ENCODE data around the gene CABP7. TPM values are rescaled to one million over a fixed set of nuclear protein-coding genes. Genes with fewer than 3 reads are reported as not detected.

CABP7 gene
- total RNA-seq, 1 experiment from 2014 or later: not detected

GRCh38 chr22:29734406-29734805, 14.6 kb downstream of the CABP7 start:
- no peaks in the 10 kb centered on the region for H3K79me2 ChIP-seq (ENCODE audit: insufficient read depth, low read length)

More at GRCh38 chr22:29734406-29734805, 14.6 kb downstream of the CABP7 start:
- POLR2A ChIA-PET: no interaction called here
- no peak overlapping the region for H2AFZ ChIP-seq (ENCODE audit: low read depth, low read length, poor library complexity, severe bottlenecking)
- ATAC-seq (no peak), DNase-seq (ENCODE audit: low read depth, low spot score) (no peak)
- no peak overlapping the region for H3K9ac ChIP-seq (ENCODE audit: low read length)
- no peaks in the 10 kb centered on the region for H4K20me1 ChIP-seq (ENCODE audit: insufficient read depth)
- no peaks in the 10 kb centered on the region for H3K27me3 ChIP-seq (ENCODE audit: insufficient read depth, low read length)
- H3K27ac ChIP-seq (ENCODE audit: low read depth, low read length): no peak overlapping the region
- no TSS peak for BruUV-seq (replicated peaks)
- no peaks in the 10 kb centered on the region for H3K9me3 ChIP-seq (ENCODE audit: control insufficient read depth in 1 of 2, insufficient read depth in 1 of 2, low read depth in 1 of 2, low read length in 2 of 2)
- intact Hi-C loops (cut with micrococcal nuclease): no loop called here
- RAD21 ChIA-PET (ENCODE audit: low non-redundant PET in 1 of 2, low total read pairs in 2 of 2, uncharacterized antibody in 2 of 2, unreplicated experiment in 2 of 2): no interaction called here
- H3K4me2 ChIP-seq (ENCODE audit: low read length): no peak overlapping the region
- no peak overlapping the region for H3K4me3 ChIP-seq (replicated peaks in 1 of 2; ENCODE audit: low read depth in 1 of 2, low read length in 2 of 2)
- H3K4me1 ChIP-seq (ENCODE audit: control insufficient read depth in 1 of 2, insufficient read depth in 2 of 2, low read length in 2 of 2): no peaks in the 10 kb centered on the region
- CTCF ChIA-PET: no interaction called here
- no peaks in the 10 kb centered on the region for H3K9me2 ChIP-seq (ENCODE audit: insufficient read depth)
- TF ChIP-seq EZH2 (IDR thresholded peaks at IDR 0.05) (no peak), REST (IDR thresholded peaks at IDR 0.05; ENCODE audit: low read depth) (no peak), ZFX (IDR thresholded peaks at IDR 0.05) (no peak), CBX3 (IDR thresholded peaks at IDR 0.05; ENCODE audit: low read depth) (no peak), ELF1 (IDR thresholded peaks at IDR 0.05; ENCODE audit: borderline replicate concordance, low read depth) (no peak), JUND (IDR thresholded peaks at IDR 0.05) (no peak), FOSL1 (IDR thresholded peaks at IDR 0.05; ENCODE audit: low read depth) (no peak), POLR2AphosphoS5 (IDR thresholded peaks at IDR 0.05; ENCODE audit: low read depth, low read length) (no peak), MAX (IDR thresholded peaks at IDR 0.05) (no peak), POLR2A (IDR thresholded peaks at IDR 0.05; ENCODE audit: borderline replicate concordance, extremely low read depth, insufficient read depth, insufficient read length) (no peak), TCF7L2 (IDR thresholded peaks at IDR 0.05; ENCODE audit: borderline replicate concordance, extremely low read depth, insufficient read depth, insufficient read length) (no peak), EZH2phosphoT487 (IDR thresholded peaks at IDR 0.05; ENCODE audit: borderline replicate concordance) (no peak), SP1 (IDR thresholded peaks at IDR 0.05; ENCODE audit: low read depth) (no peak), SRF (IDR thresholded peaks at IDR 0.05; ENCODE audit: low read depth) (no peak), RAD21 (IDR thresholded peaks at IDR 0.05; ENCODE audit: low read depth) (no peak), YY1 (IDR thresholded peaks at IDR 0.05; ENCODE audit: extremely low read depth, insufficient replicate concordance, low read depth, low read length) (no peak), ZNF274 (IDR thresholded peaks at IDR 0.05; ENCODE audit: low read depth, low read length) (no peak)
- TF ChIP-seq, protein P1, sequence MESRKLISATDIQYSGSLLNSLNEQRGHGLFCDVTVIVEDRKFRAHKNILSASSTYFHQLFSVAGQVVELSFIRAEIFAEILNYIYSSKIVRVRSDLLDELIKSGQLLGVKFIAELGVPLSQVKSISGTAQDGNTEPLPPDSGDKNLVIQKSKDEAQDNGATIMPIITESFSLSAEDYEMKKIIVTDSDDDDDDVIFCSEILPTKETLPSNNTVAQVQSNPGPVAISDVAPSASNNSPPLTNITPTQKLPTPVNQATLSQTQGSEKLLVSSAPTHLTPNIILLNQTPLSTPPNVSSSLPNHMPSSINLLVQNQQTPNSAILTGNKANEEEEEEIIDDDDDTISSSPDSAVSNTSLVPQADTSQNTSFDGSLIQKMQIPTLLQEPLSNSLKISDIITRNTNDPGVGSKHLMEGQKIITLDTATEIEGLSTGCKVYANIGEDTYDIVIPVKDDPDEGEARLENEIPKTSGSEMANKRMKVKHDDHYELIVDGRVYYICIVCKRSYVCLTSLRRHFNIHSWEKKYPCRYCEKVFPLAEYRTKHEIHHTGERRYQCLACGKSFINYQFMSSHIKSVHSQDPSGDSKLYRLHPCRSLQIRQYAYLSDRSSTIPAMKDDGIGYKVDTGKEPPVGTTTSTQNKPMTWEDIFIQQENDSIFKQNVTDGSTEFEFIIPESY (IDR thresholded peaks at IDR 0.05; ENCODE audit: extremely low read depth, insufficient replicate concordance, low read length): no peak
- TF ChIP-seq, protein P2, sequence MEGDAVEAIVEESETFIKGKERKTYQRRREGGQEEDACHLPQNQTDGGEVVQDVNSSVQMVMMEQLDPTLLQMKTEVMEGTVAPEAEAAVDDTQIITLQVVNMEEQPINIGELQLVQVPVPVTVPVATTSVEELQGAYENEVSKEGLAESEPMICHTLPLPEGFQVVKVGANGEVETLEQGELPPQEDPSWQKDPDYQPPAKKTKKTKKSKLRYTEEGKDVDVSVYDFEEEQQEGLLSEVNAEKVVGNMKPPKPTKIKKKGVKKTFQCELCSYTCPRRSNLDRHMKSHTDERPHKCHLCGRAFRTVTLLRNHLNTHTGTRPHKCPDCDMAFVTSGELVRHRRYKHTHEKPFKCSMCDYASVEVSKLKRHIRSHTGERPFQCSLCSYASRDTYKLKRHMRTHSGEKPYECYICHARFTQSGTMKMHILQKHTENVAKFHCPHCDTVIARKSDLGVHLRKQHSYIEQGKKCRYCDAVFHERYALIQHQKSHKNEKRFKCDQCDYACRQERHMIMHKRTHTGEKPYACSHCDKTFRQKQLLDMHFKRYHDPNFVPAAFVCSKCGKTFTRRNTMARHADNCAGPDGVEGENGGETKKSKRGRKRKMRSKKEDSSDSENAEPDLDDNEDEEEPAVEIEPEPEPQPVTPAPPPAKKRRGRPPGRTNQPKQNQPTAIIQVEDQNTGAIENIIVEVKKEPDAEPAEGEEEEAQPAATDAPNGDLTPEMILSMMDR (IDR thresholded peaks at IDR 0.05 in 2 of 3, conservative IDR thresholded peaks at IDR 0.05 in 1 of 3; ENCODE audit: borderline replicate concordance in 1 of 3, insufficient read depth in 1 of 3, low read depth in 2 of 3, low read length in 2 of 3): no peak
- no peaks in the 10 kb centered on the region for H3K36me3 ChIP-seq (ENCODE audit: control insufficient read depth in 1 of 2, insufficient read depth in 2 of 2, low read length in 2 of 2)
